Hepatic stellate cell (primary cell): ENCODE results near the gene BPIFB3.

ENCODE experiments used
- DNase-seq: peaks from one replicate; pipeline ENCODE4 v3.0.0; 2011; ENCODE audit warnings: low spot score

Gene BPIFB3

DNA sequence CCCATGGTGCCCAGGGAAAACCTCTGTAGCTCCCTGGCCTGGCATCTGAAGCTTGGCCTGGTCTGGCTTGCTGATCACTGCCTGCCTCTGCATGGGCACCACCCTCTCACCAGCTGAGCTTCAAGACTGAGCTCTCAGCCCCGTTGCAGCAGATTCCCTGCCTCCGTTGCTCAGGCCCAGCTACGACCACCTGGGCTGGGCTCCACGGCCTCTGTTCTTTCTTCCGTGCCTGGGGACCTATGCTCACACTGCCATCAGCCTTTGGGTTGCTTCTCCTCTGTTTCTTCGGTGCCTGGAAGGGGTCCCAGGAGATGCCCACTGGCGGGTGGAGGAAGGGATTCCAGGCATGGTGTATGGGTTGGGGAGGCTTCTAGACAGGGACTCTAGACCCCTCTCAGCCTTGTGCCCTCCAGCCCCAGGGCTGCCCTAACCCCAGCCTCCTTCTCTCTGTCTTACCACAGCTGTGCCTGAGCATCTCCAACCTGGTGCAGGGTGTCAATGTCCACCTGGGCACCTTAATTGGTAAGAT is 37.1 kb upstream of the BPIFB3 start:
- DNase-seq, result no peak

DNA sequence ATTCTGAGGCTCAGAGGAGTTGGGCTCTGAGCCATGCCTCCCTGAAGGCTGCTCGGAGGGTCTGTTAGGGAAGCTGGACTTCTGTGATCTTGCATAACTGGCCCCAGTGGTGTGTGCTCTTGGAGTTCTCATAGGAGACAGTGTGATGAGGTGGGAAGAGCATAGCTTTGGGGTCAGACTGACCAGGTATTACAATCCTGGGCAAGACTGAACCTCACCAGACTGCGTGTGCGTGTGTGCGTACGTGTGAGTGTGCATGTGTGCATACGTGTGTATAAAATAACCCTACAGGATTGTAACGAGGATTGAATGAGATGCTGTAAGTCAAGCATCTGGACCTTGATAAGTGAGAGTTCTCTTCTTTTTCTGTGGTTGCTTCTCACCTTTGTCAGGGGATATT is 36.2 kb upstream of the BPIFB3 start:
- DNase-seq, result no peak

DNA sequence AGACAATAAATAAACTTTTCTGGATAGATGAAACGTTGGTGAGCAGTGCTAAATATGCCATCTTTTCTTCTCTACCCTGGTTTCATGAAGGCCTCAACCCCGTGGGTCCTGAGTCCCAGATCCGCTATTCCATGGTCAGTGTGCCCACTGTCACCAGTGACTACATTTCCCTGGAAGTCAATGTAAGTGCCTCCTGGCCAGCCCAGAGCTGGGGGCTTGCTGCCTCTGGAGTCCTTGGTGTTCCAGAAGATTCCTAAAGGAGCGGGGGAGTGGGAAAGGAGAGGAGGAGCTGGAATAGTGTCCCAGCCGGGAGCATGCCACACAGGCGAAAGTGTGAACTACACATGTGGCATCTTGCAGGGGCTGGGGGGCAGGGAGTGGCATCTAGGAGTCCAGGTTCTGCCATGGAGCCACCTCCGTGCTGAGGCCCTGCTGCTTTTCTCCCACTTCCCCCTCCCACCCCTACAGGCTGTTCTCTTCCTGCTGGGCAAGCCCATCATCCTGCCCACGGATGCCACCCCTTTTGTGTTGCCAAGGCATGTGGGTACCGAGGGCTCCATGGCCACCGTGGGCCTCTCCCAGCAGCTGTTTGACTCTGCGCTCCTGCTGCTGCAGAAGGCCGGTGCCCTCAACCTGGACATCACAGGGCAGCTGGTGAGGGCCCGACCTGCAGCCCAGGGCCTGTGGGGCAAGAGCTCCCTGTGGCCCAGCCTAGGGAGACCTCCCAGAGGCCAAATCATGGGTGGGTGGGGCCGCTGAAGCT is 35.4 kb upstream of the BPIFB3 start:
- DNase-seq, result no peak

DNA sequence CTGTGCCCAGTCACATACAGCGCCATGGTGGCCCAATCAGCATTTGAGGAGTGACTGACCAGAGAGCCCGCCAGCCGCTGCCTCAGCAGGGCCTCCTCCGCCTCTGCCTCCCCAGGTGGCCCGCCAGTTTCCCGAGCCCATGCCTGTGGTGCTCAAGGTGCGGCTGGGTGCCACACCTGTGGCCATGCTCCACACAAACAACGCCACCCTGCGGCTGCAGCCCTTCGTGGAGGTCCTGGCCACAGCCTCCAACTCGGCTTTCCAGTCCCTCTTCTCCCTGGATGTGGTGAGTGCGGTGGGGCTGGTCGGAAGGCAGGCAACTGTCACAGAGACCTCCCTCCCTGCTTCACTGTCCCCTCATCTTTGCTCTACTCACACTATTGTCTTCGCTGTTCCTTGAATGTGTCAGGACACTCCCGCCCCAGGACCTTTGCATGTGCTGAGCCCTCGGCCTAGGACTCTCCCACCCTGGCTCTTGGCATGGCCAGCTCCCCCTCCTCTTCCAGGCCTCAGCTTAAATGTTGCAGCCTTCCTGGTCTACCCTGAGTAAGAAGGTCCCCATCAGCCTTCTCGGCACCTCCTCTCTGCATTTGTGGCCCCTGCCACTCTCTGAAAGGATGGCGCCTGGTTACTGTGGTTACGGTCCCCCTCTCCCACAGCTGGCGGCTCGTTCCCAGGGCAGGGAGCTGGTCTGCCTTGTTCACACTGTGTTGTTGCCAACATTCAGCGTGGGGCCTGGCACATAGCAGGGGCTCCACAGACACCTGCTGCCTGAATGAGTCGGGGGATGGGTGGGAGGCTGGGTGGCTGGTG is 34.0 kb upstream of the BPIFB3 start:
- no peak for DNase-seq

DNA sequence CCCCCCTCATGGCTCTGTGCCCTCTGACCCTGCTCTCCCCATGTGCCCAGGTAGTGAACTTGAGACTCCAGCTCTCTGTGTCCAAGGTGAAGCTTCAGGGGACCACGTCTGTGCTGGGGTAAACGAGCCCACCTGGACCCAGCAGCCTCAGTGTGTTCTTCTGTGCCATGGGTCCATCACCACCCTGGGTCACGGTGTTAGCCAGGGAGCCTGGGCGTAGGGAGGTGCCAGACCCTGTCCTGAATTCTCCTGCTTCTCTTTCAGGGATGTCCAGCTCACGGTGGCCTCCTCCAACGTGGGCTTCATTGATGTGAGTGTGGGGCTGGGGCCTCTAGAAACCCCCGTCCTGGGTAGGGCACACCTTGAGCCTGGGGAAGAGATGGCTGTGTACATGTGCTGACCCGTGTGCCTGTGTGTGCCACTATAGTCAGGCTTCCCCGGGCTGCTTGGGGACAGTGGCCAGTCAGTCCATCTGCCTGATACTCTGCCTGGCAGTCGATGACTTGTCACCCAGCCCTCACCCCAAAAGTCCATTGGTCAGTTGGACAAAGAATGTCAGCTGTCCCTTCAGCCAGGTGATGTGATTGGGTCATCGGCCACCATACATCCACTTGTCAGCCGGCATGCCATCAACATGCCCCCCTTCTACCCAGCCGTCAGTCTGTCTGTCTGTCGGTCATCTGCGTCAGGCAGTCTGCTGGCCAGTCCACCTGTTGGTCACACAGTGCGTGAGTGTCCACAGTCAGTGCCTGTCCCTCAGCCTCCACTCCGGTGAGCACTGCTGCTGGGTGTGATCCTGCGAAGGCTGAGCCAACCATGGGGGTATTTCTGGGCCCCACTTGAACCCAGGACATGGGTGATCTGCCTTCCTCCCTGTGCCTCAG is 33.2 kb upstream of the BPIFB3 start:
- DNase-seq, result no peak

DNA sequence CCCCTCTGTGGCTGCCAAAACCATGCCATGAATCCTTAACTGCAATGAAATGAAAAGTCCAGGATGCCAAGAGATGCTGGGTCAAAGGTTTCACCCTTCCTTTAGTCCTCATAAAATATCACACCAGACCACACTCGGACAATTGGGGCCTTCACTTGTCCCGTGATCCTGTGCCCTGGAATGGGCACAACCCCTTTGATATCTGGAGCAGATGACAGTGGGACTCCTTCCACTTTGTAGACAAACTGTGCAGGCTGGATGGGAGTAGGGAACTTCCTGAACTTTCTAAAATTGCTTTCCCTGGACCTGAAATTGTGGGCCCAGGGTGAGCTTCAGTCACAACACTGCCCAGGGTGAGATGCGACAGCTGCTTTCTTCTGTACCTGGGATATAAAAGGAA is 31.8 kb upstream of the BPIFB3 start:
- no peak for DNase-seq

DNA sequence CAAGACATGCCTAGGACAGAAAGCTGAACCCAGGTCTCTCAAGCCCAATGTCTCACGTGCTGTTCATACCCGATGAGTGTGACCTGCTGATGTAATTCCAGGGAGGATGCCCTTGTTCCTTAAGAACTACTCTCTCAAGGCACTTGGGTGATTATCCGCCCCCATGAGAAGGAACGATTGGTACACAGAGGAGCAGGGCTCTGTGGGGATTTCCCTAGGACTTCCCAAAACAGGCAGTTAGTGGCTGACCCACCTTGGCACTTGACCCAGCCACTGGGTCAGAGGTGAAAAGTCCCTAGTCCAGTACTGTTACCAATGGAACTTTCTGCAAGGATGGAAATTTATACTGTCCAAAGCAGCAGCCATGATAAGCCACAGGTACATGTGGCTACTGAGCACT is 31.4 kb upstream of the BPIFB3 start:
- DNase-seq, result no peak

DNA sequence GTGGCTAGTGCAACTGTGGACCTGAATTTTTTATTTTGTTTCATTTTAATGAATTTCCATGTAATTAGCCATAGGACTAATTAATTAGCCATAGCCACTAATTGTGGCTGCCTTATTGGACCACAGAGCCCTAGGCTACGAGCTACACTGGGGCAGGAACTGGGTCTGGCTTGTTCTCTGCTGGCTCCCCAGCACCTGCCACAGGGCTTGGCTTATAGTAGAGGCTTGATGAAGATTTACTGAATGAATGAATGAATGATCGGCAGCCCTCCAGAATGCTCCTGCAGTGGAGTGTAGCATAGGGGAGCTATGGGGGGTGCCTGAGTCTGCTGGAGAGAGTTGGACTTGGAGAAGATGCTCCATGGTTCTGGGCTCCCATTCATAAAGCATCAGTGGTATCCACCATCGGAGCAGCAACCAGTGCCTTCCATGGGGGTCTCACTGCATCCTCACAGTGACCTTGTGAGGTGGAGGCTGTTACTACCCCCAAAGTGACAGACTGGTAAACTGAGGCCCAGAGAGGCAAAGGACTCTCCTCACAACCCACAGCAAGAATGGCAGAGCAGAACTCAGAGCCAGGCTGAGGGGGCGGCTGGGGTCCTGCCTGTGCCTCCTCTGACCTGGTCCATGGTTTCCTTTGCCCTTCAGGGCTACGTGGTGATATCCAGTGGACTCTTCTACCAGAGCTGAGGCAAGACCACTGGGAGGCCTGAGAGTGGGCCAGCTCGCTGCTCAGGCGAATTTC is 30.8 kb upstream of the BPIFB3 start:
- no peak for DNase-seq

DNA sequence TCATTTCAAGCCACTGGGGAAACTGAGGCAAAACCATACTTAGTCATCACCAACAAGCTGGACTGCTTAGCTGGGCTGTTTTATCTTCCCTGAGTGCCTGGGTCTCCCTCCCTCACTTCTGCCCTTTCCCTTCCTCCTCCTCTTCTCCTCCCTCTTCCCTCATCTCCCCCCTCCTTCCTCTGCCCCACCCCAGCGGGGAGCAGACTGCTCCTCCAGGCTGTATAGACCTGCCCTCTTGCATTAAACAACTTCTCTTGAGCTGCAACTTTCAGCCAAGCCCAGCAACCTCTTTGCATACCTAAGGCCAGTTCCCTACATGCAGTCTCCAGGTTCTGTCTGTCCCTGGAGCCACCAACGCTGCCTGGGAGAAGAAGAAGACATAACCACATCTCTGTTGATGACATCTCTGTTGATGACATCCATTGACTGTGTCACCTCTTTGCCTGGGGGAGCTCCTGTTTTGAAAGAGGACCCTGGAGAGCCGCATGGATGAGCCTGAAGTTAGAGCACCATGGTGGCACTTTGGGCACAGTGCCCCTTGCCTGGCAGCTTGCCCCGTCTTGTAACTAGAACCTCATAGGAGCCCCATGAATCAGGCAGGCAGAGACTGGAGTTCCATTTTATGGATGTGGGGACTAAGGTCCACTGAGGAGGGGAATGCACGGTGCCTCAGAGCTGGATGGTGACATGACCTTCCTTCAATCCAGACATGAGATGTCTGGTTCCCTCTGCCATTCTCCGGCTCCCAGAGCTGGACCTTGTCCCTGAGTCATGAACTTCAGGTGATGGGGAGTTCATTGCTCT is 30.1 kb upstream of the BPIFB3 start:
- no peak for DNase-seq

DNA sequence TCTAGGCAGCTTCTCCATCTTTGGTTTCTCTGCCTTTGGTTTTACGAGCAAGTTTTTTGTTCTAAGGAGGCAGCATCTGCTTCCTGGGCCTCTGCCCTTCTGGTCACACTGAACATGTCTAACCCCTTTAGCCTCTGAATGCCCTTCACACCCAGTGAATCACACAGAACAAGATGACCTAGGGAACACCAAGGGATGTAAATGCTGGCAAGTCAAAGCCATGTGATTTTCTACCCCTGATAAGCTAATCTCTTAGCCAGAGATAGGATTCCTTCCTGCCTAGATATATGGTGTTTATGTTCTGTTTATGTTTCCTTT is 29.5 kb upstream of the BPIFB3 start:
- no peak for DNase-seq

DNA sequence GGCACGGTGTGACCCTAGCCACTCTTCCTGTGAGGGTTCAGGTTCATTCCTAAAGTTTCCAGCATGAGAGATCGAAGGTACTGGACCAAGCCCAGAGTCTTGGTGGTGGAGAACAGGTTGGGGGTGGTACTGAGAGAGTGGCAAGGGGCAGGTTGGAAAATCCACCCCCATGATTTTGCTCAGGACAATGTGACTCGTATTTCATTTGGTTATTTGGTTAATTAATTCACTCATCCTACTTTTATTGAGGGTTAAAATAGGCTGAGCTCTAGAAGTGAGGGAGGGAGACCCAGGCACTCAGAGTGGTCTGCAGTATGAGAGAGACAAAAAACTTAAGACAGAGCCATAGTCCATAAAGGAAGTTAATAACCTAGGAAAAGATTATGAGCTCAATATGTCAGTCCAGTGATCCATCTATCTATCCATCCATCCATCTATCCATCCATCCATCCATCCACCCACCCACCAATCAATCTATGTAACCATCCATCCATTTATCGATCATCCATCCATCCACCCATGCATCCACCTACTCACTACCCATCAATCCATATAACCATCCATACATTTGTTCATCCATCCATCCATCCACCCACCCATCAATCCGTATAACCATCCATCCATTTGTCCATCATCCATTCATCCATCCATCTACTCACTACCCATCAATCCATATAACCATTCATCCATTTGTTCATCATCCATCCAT is 28.9 kb upstream of the BPIFB3 start:
- no peak for DNase-seq

DNA sequence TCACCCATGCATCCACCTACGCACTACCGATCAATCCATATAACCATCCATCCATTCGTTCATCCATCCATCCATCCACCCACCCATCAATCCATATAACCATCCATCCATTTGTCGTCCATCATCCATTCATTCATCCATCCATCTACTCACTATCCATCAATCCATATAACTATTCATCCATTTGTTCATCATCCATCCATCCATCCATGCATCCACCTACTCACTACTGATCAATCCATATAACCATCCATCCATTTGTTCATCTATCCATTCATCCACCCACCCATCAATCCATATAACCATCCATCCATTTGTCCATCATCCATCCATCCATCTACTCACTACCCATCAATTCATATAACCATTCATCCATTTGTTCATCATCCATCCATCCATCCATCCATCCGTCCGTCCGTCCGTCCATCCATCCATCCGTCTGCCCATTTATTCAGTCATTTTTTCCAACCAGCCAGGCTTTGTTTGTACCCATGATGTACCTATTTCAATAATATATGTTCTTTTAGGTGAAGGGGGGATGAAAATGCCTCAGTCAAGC is 28.3 kb upstream of the BPIFB3 start:
- DNase-seq, result no peak

DNA sequence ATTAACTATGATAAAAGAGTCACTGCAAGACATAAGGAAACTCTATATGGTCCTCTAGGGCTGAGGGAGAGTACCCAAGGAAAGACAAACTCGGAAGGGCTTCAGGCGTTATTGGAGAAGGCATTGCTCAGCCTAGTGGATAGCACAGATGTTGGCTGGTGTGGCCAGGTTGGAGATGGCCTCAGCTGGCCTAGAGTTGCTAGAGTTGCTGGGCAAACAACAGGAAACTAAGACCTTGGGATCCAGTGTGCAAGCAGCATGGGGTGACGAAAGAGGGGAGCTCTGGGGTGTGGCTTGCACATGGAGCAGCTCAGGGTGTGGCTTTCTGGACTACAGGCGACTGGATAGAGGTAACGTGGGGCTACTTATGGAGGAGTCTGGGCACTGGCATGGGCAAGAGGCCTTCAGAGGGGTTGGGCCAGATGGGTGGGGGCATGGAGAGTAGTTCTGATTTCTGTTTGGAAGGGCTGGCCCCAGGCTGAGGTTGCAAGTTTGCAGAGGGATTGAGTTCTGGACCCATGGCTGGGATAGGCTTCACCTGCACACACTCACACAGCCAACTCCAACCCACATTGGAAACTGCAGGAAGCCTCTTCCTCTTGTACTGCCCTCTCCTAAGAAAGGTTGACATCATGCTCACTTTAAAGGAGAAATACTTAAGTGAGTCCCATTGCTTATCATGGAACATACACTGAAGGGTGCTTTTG is 27.5 kb upstream of the BPIFB3 start:
- DNase-seq, result no peak

DNA sequence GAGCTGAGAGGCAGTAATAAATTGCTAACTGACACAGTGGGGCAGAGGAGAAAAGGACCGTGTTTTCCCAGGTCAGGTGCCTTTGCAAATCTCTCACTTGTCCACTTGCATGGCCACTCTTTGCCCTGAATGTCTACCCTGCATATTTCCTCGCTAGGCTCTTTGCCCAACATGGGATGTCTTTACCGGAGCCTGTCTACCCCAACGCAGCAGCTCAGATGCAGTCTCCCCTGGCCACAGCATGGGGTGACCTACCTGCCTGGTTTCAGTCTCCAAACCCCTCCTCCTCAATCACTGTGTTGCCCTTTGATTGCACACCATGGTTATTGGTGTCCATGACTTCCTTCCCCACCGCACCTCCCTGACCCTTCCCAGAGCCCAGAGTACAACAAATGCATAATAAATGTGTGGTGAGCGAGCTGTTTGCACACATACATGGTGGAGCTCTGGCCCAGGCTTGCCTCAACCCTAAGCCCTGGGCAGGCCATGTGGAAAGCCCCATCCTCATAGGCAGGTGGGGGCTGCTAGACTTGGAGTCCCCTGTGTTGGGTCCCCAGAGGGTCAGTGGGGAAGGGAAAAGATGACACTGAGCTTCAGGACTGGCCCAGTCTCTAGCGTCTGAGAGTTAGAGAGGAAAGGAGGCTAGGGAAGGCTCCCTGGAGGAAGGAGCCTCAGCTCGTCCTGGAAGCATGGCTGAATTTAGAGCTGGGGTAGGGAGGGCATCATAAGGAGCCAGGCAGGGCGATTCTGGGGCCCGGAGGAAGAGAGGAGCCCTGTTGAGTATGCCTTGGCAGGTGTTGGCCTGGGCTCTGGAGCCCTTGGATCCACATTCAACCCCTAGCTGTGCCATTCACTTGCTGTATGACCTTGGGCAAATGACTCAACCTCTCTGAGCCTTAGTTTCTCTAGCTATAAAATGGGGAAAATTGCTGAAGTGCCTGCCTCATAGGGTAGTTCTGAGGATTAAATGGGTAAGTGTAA is 26.6 kb upstream of the BPIFB3 start:
- no peak for DNase-seq

DNA sequence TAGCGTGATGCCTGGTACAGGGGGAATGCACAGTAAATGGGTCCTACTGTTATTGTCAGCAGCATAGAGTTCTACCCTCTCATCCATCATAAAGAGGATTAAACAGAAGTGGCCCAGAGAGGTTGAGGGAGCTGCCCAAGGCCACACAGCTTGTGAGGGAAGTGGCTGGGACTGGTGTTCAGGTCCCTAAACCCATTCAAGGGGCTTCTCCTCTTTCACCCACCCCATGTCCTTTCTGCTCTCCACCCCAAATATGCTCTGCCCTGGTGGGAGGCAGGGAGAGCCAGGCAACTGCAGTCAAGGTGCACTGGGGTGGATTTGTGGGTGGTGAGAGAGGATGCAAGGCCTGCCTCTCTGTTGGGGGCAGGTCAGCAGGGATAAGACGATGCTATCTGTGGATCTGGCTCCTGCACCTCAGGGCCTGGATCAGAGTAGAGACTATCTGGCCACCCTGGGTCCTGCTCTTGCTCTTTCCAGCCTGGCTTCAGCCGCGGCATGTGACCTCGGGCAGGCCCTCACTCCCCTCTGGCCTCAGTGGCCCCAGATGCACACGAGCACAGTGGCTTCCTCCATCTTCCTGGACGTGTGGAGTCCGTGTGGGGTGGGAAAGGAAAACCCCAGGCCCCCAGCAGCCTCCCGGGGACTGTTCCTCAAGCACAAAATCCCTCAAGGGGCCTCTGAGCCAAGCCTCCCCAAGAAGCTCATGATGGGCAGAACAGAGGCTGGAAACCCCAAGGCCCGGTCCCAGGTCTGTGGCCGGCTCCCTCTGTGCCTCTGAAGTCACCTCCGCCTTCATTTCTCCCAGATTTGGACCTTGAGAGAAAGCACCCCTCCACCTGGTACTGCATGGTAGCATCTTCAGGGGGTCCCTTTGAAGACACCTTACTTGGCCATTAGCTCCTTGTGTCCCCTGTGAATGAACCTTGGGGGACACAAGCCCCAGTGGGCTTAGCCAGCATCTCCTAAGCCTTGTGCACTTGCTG is 25.6 kb upstream of the BPIFB3 start:
- no peak for DNase-seq

DNA sequence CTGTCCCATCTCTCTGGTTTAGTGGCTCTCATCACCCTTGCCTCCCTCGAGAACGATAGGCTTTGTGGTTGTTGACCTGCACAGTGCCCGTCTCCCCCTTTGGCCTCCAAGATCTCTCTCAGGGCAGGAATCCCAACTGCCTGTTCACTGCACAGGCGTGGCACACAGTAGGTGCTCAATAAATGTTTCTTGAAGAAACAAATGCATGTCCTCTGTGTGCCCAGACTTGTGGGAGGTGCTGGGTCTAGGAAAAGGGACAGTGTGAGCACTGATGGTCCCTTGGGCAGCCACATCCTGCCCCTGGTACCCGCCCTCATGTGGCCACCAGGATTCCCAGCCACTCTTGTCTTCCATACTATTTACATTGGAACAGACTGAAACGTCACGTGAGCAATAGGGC is 24.8 kb upstream of the BPIFB3 start:
- no peak for DNase-seq

DNA sequence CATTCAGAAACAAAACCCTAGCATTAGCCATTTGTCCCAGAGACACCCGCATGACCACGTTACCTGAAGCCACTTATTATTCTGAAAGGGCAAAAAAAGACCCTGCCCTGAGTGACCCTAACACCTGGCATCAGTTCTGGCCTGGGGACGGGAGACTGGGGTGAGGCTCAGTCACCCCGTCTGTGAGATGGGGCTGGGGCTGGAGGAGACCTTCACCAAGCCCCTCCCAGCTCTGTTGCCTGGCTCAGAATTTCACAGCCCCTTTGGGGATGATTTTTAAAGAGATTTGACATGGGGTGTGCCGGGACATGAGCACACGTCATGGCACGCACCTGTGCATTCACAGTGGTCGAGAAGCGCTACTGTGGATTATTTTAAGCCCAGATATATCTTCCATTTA is 23.6 kb upstream of the BPIFB3 start:
- no peak for DNase-seq
